Amniotic stem cell (primary cell): ENCODE measurements around the gene ACLY.
"Not testable (repeated sequence)": the region's sequence is repeated elsewhere in the genome, so short reads cannot be mapped to it uniquely, and the experiment has no call there.

Experiments
- DNase-seq: peaks from one replicate; lab custom pipeline; 2025; lab: John Stamatoyannopoulos, UW

Gene ACLY

DNA sequence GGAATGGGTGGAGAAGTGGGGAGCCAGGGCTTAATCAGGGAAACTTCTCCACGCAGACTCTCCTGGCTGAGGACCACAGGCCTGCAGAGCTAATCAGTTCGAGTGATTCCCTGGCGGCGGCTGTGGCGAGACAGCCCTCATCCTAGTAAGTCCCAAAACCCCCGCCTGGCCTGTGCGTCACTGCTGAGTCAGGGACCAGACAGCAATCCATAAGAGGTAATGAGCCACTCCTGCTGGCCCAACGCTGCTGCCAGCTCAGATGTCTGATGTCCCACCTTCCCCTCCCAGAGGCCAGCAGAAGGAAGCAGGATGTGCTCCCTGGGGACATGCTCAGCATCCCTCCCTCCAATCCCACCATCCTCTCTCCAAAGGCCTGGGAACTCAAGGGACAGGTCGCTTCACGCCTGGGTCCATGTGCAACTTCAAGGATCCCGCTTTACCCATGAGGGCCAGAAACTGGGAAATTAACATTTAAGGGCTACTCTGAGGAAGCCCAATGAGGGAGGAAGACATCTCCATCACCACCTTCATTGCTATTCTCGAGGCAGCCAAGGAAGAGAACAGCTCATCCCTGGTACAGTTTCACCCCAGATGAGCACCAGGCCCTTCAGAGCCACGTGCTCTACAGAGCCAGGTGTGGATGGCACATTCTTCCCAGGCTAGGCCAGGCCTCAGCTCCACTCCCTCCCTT, 7.9 kb downstream of the ACLY start:
- DNase-seq: peak; percentile 87

DNA sequence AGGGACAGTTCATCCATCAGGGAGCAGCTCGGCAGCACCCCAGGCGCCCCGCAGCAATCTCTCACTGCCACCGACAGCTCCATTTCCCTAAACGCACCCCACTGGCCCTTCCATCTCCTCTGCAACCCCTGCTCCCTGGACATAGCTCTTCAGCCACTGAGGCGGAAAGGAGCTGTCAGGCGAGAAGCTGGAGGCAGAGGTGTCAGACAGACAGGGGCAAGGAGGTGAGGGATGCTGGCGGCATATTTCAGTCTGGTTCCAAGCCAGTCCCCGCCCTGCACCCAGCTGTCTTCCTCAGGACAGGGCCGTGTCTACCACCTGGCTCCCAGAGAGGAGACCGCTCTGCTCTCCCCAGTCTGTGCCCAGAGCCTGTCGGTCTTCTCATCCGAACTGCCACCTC, 9.7 kb downstream of the ACLY start:
- no peak for DNase-seq

DNA sequence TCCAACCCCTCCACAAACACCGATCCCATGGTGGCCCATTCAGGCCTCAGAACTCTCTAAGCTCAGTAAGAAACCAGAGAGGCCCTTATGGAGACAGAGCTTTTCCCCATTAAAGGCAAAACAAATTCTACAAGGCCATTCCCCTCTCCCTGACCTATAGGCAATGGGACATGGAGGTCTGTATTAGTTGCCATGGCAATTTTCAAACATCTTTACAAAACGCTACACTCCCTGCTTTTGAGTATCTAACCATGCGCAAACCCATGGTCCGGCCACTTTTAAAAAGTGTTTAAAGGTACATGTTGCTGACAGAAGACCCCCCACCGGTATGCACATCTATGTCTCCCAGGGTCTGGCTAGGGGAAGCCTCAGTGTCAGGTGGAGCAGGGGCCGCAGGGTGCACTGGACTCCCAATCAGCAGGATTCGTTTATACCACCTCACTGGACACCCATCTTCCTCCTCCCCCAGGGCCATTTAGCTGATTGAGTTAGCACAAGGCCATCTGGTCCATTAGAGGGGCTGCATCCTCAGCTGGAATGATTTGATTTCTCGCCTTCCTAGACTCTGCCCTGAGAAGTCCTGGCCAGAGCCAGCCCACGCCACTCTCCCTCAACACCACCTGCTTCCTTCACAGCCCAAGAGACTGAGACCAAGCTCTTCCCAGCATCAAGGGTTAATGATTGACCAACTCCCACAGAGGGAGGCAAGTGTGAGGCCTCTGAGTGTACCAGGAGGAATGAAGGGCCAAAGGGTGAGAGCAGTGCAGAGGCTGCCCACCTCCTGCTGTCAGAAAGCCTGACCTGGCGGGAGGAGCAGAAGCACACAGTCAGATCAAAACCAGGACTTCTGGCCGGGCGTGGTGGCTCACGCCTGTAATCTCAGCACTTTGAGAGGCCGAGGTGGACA, 10.9 kb downstream of the ACLY start:
- no peak for DNase-seq

DNA sequence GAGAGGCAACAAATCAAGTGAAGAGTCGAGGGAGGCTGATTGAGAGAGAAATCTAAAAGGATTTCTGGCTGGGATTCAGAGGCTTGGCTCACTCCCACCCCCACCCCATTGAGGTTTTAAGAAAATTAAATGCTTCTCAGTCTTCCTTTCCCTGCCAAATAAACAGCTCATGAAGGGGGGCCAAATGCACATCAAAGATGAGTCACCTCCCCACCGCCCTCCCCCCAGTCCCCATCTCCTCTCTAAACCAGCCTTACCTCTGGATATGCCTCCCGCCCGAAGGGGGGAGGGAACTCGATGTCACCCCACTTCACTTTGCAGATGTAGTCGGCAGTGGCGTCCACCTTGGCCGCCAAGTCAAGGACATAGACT, 11.6 kb downstream of the ACLY start:
- DNase-seq: no peak

DNA sequence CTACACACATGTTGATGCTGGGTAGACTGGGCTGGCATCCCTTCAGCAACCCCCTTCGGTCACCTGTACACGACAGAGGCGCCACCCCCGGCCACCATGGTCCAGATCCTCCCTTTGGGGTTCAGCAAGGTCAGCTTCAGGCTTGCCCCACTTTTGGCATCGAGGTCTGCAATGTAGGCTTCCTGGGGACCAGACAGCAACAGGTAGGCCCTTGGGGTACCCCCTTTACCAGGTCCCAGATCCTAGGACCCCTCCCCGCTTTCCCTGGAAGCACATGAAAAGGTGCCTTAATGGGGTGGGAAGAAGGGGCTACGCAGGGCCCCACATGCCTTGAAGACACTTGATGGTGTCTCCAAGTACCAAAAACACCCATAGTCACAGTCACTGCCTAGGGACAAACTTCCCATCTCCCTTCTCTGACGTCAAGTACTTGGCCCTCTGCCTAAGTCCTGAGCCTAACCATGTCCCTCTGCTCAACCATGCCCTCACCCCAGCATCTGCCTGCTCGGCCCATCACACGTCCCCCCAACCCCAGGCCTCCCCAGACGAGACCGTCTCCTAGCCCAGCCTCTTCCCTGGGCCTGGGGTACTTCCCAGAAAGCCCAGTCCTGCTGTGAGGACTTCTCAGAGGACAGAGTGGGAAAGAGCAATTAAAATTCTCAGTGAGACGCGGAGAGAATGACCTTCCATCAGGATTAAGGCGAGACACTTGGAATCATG, 12.1 kb downstream of the ACLY start:
- no peak for DNase-seq

DNA sequence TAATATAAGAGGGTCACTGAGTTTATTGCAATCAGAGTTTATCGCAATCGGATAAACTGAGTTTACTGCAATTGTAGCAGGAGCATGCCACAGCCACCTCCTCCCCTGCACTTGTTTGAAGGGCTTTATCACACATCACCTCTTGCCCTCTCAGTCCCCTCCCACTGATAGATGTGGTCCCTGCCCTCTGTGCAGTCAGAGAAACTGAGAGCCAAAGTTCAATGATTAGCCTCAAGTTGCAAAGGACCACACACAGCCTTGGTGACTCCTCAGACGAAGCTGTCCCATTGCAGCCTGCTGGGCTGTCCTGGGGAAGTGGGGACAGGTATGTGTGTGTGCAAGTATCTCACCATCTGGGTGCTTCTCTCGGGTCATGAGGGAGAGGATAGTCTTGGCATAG, 13.6 kb downstream of the ACLY start:
- no peak for DNase-seq

DNA sequence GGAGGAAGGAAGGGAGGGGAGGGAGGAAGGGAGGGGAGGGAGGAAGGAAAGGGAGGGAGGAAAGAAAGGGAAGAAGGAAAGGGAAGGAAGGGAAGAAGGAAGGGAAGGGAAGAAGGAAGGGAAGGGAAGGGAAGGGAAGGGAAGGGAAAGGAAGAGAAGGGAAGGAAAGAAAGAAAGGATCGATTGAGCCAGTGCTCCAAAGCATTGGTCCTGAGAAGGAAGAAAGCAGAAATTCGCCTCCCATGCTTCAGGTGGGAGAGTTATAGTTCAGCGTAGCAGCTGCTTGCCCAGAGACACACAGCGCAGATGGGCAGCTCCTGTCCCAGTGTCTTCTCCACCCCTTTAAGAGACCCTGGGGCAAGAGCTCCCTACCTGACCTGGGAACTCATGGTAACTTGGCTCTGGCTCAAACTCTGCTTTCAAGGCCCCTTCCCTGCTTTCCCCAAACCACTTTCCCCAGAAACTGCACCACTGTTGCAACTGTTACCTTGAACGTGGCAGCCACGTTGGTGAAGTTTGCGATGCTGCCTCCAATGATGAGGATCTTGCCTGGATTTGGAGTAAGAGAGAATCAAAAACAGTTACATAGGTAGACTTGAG, 14.4 kb downstream of the ACLY start:
- DNase-seq: no peak

DNA sequence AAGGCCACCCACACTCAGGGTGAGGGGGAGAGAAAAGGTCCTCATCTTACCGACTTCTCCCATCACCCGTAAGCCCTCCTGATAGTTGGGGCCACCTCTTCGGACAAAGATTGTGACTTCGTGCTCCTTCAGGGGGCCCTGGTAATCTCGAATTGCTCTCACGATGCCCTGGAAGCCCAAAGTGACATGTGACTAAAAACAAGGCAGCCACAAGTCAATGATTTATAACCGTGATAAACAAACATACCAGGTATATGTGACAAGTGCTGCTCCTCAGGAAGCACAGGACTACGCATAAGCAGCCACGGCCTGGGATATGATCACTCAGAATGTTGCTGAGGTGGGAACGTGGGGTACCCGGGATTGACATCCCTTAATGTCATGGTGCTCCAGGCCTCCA, 17.1 kb downstream of the ACLY start:
- DNase-seq: no peak

DNA sequence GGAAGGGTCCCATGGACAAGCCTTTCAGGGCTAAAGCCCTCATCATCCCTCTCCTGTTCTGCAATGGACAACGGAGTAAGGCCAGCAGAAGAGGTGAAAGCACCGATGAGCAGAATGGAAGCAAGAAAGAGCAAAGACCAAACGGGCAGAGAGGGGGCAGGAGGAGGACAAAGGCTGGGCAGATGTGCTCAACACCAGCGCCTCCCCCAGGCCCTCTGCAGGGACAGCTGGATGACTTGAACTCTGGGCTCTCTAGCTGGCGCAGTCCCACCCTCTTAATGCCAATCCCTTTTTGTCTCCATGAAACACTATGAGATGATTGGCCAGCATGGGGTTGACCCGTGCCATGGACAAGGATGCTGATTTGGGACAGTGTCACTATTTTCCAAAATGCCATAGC, 22.0 kb downstream of the ACLY start:
- no peak for DNase-seq

DNA sequence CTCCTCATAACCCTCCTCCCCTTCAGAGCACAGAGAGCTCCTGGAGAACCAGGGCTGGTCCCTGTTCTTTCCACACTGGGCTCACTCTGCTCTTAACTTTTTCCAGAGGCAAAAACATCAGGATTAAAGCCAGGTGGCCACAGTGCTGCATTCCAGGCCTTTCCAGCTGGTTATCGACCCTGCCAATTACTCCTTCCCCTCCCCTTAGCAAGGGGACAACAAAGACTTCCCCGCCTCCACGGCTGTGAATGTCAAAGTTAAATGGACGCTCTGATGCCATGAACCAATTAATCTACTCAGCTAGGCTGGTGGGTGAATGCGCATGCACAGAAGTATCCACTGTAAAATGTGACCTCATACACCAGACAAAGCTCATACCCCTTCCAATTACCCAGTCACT, 23.1 kb downstream of the ACLY start:
- no peak for DNase-seq

DNA sequence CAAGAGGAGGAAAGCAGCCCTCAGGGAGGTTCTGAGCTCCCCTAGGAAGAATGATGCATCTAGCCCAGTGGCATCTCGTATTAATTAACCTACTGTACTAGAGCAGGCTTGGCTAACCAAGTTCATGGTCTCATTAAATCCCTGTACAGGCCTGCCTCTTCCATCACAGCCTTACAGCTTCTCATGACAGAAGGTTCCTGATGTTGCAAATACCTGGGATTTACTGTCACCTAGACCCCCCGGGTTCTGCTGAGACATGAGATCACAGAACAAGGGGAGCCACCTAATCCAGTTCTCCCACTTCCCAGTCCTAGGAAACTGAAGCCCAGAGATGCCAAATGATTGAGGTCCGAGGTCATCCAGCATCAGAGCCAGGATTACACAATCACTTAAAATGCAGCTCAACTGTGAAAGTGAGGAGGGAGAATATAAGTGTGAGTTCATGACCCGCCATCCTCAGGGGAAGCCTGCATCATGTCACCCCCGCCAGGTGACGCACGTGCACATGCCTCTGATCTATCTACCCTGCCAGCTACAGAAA, 23.9 kb downstream of the ACLY start:
- peak; percentile 69 for DNase-seq

DNA sequence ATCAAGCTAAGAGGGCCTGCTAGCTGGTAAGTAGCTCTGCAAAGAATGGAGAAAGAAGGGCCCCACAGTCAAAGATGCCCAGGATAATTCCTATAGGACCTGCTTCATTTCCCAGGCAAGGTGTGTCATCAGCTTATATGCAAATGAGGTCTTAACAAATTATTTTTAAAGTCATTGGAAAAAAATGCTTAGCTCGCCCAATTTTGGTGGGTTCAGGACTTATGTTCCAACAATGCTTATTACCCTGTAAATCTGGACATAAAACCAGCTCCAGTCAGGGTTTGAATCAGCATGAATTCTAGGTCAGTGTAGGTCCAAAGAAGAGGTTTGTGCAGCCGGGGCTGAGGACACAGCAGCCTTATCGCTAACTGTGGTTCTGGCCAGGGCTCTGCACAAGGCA, 25.4 kb downstream of the ACLY start:
- no peak for DNase-seq

DNA sequence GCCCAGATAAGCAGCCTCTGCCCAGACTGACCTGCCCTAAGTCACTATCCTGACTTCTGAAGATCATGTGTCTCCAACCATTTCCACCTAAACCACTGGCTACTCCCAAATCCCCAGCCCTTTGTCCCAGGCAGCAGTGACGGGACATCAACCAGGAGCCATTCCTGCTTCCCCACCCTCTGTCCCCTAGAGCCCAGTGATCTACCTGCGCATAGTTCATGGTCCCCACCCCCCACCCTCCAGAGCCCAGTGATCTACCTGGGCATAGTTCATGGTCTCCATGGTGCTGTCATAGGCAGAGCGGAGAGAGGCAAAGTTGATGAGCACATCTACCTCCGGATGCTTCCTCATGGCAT, 26.8 kb downstream of the ACLY start:
- DNase-seq: no peak

DNA sequence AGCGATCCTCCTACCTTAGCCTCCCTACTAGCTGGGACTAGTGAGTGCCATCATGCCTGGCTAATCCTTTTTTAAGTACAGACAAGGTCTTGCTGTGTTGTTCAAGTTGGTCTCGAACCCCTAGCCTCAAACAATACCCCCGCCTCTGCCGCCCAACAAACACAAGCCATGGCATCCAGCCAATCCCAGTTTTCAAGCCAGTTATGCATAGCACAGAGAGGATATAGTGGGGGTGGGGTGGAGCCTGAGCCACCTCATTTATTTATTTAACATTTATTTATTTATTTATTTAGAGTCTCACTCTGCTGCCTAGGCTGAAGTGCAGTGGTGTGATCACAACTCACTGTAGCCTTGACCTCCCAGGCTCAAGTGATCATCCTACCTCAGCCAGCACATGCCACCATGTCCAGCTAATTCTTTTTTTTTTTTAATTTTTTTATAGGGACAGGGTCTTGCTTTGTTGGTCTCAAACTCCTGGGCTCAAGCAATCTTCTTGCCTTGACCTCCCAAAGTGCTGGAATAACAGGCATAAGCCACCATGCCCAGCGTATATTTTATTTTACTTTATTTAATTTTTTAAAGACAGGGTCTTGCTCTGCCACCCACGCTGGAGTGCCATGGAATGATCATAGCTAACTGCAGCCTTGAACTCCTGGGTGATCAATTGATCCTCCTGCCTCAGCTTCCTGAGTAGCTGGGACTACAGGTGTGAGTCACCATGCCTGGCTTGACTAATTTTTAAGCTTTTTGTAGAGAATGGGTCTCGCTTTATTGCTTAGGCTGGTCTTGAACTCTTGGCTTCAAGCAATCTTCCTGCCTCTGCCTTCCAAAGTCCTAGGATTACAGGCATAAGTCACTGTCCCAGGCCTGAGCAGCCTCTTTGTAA, 27.4 kb downstream of the ACLY start:
- DNase-seq: no peak

DNA sequence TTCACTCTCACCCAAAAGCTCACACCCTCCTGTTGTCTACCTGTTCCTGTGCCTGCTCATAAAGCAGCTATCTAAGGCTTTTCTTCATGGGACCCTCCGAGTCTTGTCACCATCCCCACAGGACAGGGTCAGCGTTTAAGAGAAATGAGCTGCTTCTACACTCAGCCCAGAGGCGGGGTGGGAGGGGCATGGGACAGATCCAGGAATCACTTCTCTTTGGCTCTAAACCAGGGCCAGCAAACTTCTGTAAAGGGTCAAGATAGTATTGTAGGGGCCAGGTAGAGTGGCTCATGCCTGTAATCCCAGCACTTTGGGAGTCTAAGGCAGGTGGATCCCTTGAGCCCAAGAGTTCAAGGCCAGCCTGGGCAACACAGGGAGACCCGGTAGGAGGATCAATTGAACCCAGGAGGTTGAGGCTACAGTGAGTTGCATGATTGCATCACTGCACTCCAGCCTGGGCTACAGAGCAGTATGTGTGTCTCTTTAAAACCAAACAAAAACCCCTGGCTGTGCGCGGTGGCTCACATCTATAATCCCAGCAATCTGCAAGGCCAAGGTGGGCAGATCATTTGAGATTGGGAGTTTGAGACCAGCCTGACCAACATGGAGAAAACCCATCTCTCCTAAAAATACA, 30.3 kb downstream of the ACLY start:
- DNase-seq: no peak

DNA sequence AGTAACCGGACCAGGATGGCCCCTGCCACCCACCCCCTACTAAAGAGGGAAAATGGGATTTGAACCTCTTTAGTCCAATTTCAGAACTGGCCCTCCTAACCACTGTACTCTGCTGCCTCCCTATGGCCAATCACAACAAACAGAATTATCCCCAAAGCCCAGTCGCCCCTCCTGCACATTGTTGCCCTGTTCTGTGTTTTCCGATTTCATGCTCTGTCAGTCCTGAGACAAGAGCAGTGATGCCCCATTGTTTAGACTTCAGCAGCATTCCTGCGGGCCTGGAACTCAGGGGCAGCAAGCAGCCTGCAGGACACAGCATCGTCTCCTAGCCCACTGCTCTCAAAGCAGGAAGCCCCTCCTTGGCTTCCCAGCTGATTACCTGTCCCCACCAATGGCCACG, 33.0 kb downstream of the ACLY start:
- DNase-seq: no peak

DNA sequence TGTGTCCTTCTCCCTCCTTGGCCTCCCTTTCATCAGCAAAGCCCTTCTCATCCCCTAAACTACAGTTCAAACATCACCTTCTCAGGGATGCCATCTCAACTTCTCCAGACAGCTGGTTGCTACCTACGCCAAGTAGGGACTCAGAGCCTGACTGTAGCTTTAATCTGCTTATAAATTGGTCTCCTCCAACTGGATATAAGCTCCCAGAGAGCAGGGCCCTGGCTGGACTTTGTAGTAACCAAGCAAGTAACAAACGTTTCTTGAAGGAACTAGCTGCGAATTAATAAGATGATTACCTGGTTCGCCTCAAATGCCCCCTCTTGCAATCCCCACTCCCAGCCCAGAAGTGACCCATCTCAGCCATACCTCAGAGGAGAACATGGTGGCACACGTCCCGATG, 36.0 kb downstream of the ACLY start:
- no peak for DNase-seq

DNA sequence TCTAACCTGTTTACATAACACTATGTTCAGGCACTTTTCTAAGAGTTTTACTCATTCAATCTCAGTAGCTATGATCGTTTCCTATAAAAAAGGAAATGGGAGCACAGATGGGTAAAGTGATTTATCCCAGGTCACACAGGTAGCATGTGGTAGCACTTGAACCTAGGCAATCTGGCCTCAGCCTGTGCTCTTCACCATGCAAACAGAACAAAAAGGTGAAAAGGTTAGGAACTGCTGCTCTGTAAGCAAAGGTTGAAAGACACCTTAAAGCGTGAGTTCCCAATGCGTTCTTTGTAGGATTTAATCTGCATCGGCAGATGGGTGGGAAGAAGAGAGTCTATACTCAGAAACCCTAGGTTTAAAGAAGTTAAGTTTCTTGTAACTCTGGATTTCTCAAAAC, 38.6 kb downstream of the ACLY start:
- no peak for DNase-seq

DNA sequence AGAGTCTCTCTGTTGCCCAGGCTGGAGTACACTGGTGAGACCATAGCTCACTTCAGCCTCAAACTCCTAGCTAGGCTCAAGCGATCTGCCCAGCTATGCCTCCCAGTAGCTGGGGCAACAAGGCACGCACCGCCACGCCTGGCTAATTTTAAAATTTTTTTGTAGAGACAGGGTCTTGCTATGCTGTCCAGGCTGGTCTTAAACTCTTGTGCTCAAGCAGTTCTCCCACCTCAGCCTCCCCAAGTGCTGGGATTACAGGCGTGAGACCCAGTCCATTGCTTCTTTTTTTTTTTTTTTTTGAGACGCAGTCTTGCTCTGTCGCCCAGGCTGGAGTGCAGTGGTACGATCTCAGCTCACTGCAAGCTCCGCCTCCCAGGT, 44.5 kb downstream of the ACLY start:
- not testable (repeated sequence) for DNase-seq

DNA sequence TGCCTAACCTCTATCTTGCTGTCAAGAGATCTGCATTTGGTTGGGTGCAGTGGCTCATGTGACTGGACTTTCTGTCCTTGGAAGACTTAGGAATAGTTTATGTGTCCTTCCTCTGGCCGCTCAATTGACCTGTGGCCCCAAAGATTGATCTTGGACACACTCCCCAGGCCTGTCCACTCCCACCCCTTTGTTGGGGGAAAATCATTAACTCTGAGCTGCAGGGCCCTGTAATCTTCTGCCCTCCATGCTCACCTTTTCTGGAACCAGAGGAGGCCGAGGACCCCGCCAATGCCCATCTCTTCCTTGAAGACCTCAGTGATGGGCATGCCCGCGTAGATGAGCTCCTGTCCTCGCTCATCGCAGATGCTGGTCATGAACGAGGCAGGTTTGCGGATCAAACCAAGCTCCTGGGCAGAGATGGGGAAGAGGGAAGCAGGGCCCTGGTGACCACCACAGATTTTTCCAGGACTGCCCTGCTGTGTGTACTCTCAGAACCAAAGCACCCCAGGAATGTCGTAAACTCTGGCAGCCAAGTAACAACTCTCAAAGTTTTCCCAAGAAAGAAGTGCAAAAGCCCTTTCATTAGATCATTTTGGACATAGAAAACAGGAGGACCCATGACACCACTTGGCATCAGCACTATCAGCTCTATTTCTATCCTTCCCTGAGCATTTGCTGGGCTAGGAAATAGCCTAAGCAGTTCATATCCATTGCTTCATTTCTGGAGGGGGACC, 45.0 kb downstream of the ACLY start:
- no peak for DNase-seq
